Gastroesophageal sphincter (tissue), 4 donors: ENCODE measurements around the gene MRPL49. TPM values are rescaled to one million over a fixed set of nuclear protein-coding genes. Genes with fewer than 3 reads are reported as not detected.
A peak's percentile ranks its signal among the peaks of the same experiment; 100 is the strongest.

Source experiments
- ATAC-seq: fragments of 150-250 bp; one replicate; pipeline ENCODE4 v1.9.1; 2016; ENCODE audit warnings: mild to moderate bottlenecking, moderate library complexity
- H3K27ac ChIP-seq, 4 donors: fragments of 200-600 bp; sonication (generic) in 3 of 4; 1 replicate in 3 of 4; 2 replicates in 1 of 4; pipeline ENCODE4 v1.5.1; 2016 to 2019
- H3K27me3 ChIP-seq: fragments of 200-600 bp; sonication (generic); one replicate; pipeline ENCODE4 v1.5.1; 2019
- H3K36me3 ChIP-seq, 2 donors: fragments of 200-600 bp; sonication (generic); one replicate each; pipeline ENCODE4 v1.5.1; 2019; ENCODE audit warnings: control low read depth in 1 of 2
- H3K4me1 ChIP-seq, 3 donors: fragments of 200-600 bp; sonication (generic); 1 replicate in 2 of 3; 2 replicates in 1 of 3; pipeline ENCODE4 v1.5.1; 2016 to 2019; ENCODE audit warnings: control low read depth in 2 of 3
- H3K4me3 ChIP-seq, 2 donors: fragments of 200-600 bp; sonication (generic); one replicate each; pipeline ENCODE4 v1.5.1; 2019; ENCODE audit warnings: mild to moderate bottlenecking in 1 of 2, moderate library complexity in 1 of 2
- H3K9me3 ChIP-seq, 3 donors: fragments of 200-600 bp; sonication (generic); one replicate each; pipeline ENCODE4 v1.5.1; 2017 to 2019; ENCODE audit warnings: control low read depth in 2 of 3
- CTCF ChIP-seq, 4 experiments: fragments of 200-600 bp in 2 of 4; fragments of 450-650 bp in 2 of 4; sonication (generic) in 1 of 4; IDR thresholded peaks; one replicate each; pipeline ENCODE4 v1.5.1; 2017 to 2019; ENCODE audit warnings: antibody characterized with exemption in 4 of 4, mild to moderate bottlenecking in 2 of 4, moderate library complexity in 2 of 4
- EP300 ChIP-seq: sonication (generic); formaldehyde crosslinking; IDR thresholded peaks from one replicate; pipeline ENCODE4 v1.6.1; 2017; ENCODE audit warnings: antibody characterized with exemption, mild to moderate bottlenecking
- POLR2A ChIP-seq, 2 donors: fragments of 450-650 bp; IDR thresholded peaks; one replicate each; pipeline ENCODE4 v1.6.1; 2017; ENCODE audit warnings: antibody characterized with exemption in 2 of 2, mild to moderate bottlenecking in 2 of 2, moderate library complexity in 1 of 2
- POLR2AphosphoS5 ChIP-seq: sonication (generic); formaldehyde crosslinking; IDR thresholded peaks from one replicate; pipeline ENCODE4 v1.6.1; 2017; ENCODE audit warnings: antibody characterized with exemption
- WGBS, 2 donors: methylation state at CpG; one replicate each; pipeline ENCODE4 v1.1.5; 2018; ENCODE audit warnings: low coverage in 1 of 2; 5-methylcytosine and 5-hydroxymethylcytosine counted together
- total RNA-seq, 4 donors: library from RNA; depleted of rRNA; stranded (reverse); fragments of >200 nt; gene quantifications; one replicate each; pipeline ENCODE4 v1.1.0, GENCODE V29; 2016

The MRPL49 gene
- total RNA-seq, 4 donors from 2014 or later, result 83.9 to 114 (median 94.1) TPM

GRCh38 chr11:65090628-65091027, 31.5 kb upstream of the MRPL49 start:
- peaks cover 0 to 44% of the 10 kb centered on the region in 2 donors for H3K36me3 ChIP-seq
- no peak for ATAC-seq
- H3K4me1 ChIP-seq, result peaks cover 0 to 7% (median under 1%) of the 10 kb centered on the region in 3 donors
- no peaks in the 10 kb centered on the region for H3K9me3 ChIP-seq
- H3K27me3 ChIP-seq, result no peaks in the 10 kb centered on the region
- H3K27ac ChIP-seq, result no peak overlapping the region
- no peak overlapping the region for H3K4me3 ChIP-seq
- 97 to 98% methylated on average over 3 to 4 of the region's 4 CpGs for WGBS, 2 donors
- no peak for TF ChIP-seq POLR2AphosphoS5
- TF ChIP-seq CTCF (IDR thresholded peaks at IDR 0.05), result no peak
- no peak for TF ChIP-seq EP300
- no peak for TF ChIP-seq POLR2A (IDR thresholded peaks at IDR 0.05)

GRCh38 chr11:65095427-65095826, 26.7 kb upstream of the MRPL49 start:
- TF ChIP-seq EP300 (no peak), POLR2AphosphoS5 (no peak), POLR2A (IDR thresholded peaks at IDR 0.05) (no peak), CTCF (IDR thresholded peaks at IDR 0.05) (no peak)
- H3K4me3 ChIP-seq, result peak overlapping the region in 1 of 2 donors; percentile 93
- no peaks in the 10 kb centered on the region for H3K27me3 ChIP-seq
- H3K36me3 ChIP-seq, result peaks cover 0 to 26% of the 10 kb centered on the region in 2 donors
- no peak for ATAC-seq
- peaks cover 0 to 26% (median 13%) of the 10 kb centered on the region in 3 donors for H3K4me1 ChIP-seq
- no peaks in the 10 kb centered on the region for H3K9me3 ChIP-seq
- 67 to 81% methylated on average over 4 to 11 of the region's 22 CpGs for WGBS, 2 donors
- peak overlapping the region in 3 of 4 donors; percentile 88 to 95 (median 91) for H3K27ac ChIP-seq

GRCh38 chr11:65095974-65096806, 25.9 kb upstream of the MRPL49 start, which contains the start of gene VPS51:
Gene VPS51 (plus strand): TSS chr11:65096214. CDS start chr11:65096251, 37 bp downstream.
- Histone ChIP-seq H3K4me3 (peak within 1 kb of the TSS; percentile 87 to 93), H3K36me3 (peaks cover 0 to 26% of the 10 kb centered on the region in 2 donors), H3K9me3 (no peaks in the 10 kb centered on the region), H3K27ac (peak within 1 kb of the TSS; percentile 77 to 95 (median 90)), H3K4me1 (peaks cover 0 to 30% (median 13%) of the 10 kb centered on the region in 3 donors), H3K27me3 (no peaks in the 10 kb centered on the region)
- no peak for TF ChIP-seq EP300
- TF ChIP-seq CTCF (IDR thresholded peaks at IDR 0.05), result peak in 2 of 4 experiments; percentile 26 to 42
- TF ChIP-seq POLR2A (IDR thresholded peaks at IDR 0.05), result peak; percentile 37 to 66
- peak; percentile 90 for TF ChIP-seq POLR2AphosphoS5
- WGBS, 2 donors, result 0% methylated on average over 9 of the region's 52 CpGs; no CpG with 5 or more reads in 1 of the 2 donors
- ATAC-seq, result peak; percentile 96

- Histone ChIP-seq H3K9me3 (no peaks in the 10 kb centered on the region), H3K4me3 (peak overlapping the region; percentile 87 to 93), H3K4me1 (peaks cover 0 to 36% (median 13%) of the 10 kb centered on the region in 3 donors), H3K36me3 (peaks cover 0 to 26% of the 10 kb centered on the region in 2 donors), H3K27ac (peak overlapping the region; percentile 77 to 95 (median 90)), H3K27me3 (no peaks in the 10 kb centered on the region)
- TF ChIP-seq POLR2A (IDR thresholded peaks at IDR 0.05), result no peak
- TF ChIP-seq POLR2AphosphoS5, result no peak
- no peak for TF ChIP-seq EP300
- no peak for TF ChIP-seq CTCF (IDR thresholded peaks at IDR 0.05)
- no peak for ATAC-seq
- WGBS, 2 donors, result 27 to 47% methylated on average over 4 to 8 of the region's 8 CpGs
Measured at GRCh38 chr11:65096926-65097325, 25.2 kb upstream of the MRPL49 start.
